GM18502 (cell line): ENCODE data around the gene MARCKSL1.
"Not testable (repeated sequence)": the region's sequence is repeated elsewhere in the genome, so short reads cannot be mapped to it uniquely, and the experiment has no call there.

ENCODE experiments used
- ATAC-seq: cut with Tn5 transposase; IDR thresholded peaks from one replicate; pipeline ENCODE4 v1.9.1; 2021; ENCODE audit warnings: mild to moderate bottlenecking; ENCODE audit not compliant: unreplicated experiment, poor library complexity

Gene MARCKSL1

GRCh38 chr1:32291708-32292538 is 44.1 kb downstream of the MARCKSL1 start, which contains the start of gene HDAC1:
HDAC1 (plus strand) TSS chr1:32292083; CDS start chr1:32292170, 87 bp downstream.
- peak; percentile 94 for ATAC-seq

GRCh38 chr1:32291145-32291707 is 44.8 kb downstream of the MARCKSL1 start:
- no peak for ATAC-seq

- no peak for ATAC-seq
These were observed 46.8 kb downstream of the MARCKSL1 start for GRCh38 chr1:32289256-32289655.

- ATAC-seq = no peak
These were observed 49.3 kb downstream of the MARCKSL1 start for GRCh38 chr1:32286763-32287162.

GRCh38 chr1:32285658-32286057 is 50.4 kb downstream of the MARCKSL1 start:
- no peak for ATAC-seq

GRCh38 chr1:32284777-32285176 is 51.3 kb downstream of the MARCKSL1 start:
- not testable (repeated sequence) for ATAC-seq
